Psoas muscle (tissue), 8 donors: ENCODE measurements around the gene WDHD1. TPM values are rescaled to one million over a fixed set of nuclear protein-coding genes. Genes with fewer than 3 reads are reported as not detected.
A peak's percentile ranks its signal among the peaks of the same experiment; 100 is the strongest.

Experiments used
- ATAC-seq, 4 donors: fragments of 200-7000 bp; cut with Tn5 transposase; one replicate each; pipeline ENCODE4 v1.9.1; 2020; ENCODE audit warnings: moderate library complexity in 3 of 4, mild to moderate bottlenecking in 2 of 4
- DNase-seq, 2 donors: peaks; one replicate each; pipeline ENCODE4 v3.0.0-alpha.2; 2020
- H3K27ac ChIP-seq: fragments of 200-600 bp; one replicate; pipeline ENCODE4 v1.8.0; 2022
- H3K27me3 ChIP-seq, 3 donors: fragments of 200-600 bp in 1 of 3; one replicate each; pipeline versions ENCODE4 v1.6.1 to v1.8.0; 2013 to 2022; ENCODE audit warnings: low read length in 2 of 3, mild to moderate bottlenecking in 2 of 3, moderate library complexity in 1 of 3; ENCODE audit not compliant: insufficient read depth in 3 of 3
- H3K36me3 ChIP-seq, 2 donors: fragments of 200-600 bp in 1 of 2; one replicate each; pipeline versions ENCODE4 v1.6.1 to v1.8.0; 2013 to 2022; ENCODE audit warnings: low read depth in 1 of 2, mild to moderate bottlenecking in 1 of 2, moderate library complexity in 1 of 2; ENCODE audit not compliant: insufficient read depth in 1 of 2
- H3K4me1 ChIP-seq: fragments of 200-600 bp; one replicate; pipeline ENCODE4 v1.8.0; 2022
- H3K4me3 ChIP-seq: fragments of 200-600 bp; one replicate; pipeline ENCODE4 v1.8.0; 2022; ENCODE audit warnings: mild to moderate bottlenecking
- H3K9me3 ChIP-seq: fragments of 200-600 bp; one replicate; pipeline ENCODE4 v1.8.0; 2022
- CTCF ChIP-seq: fragments of 200-600 bp; IDR thresholded peaks from one replicate; pipeline ENCODE4 v1.8.0; 2022; ENCODE audit warnings: antibody characterized with exemption
- WGBS, 3 donors: extraction: QIAGEN DNeasy Blood & Tissue Kit; methylation state at CpG; one replicate each; pipeline versions ENCODE4 v1.1.6 to v1.1.7; 2013; 5-methylcytosine and 5-hydroxymethylcytosine counted together
- intact Hi-C, 2 donors: fragments of 100-400 bp; cut with DNase I; formaldehyde crosslinking; loops; one replicate each; pipeline versions ENCODE4 v1.11.0 to v1.14.2; 2022
- polyA plus RNA-seq, 3 donors: library from polyadenylated mRNA; stranded (reverse); fragments of 200-250 nt; gene quantifications; one replicate each; pipeline ENCODE4 v1.2.3, GENCODE V29; 2013
- total RNA-seq, 4 donors: library from RNA; stranded (reverse); fragmentation: NEBNext Ultra II Directional in 2 of 4; extraction: Animal tissue kit (Norgen Biotek cat#: 25700) in 2 of 4; gene quantifications; one replicate each; pipeline versions ENCODE4 v1.2.1 to v1.2.4, GENCODE V29; 2021 to 2023
- donor health status: healthy with polysubstance abuse.
- donor health status: DM: no; HTN: no; CAD: no; lungs with moderate emphysema.
- donor health status: Bipolar disorder and iron deficiency.
- donor health status: healthy.
- donor health status: DM: yes; HTN: yes; CAD: no.
- donor health status: DM: no; HTN: no; CAD: no.
- donor health status: DM: no; HTN: no; CAD: no.
- donor health status: DM: yes; HTN: yes; CAD: no.

WDHD1 gene
- total and polyA plus RNA-seq, 7 donors = 0.55 to 2.0 (median 0.95) TPM

GRCh38 chr14:54893151-54893760 lies 133.6 kb downstream of the WDHD1 start:
- no peaks in the 10 kb centered on the region for H3K4me1 ChIP-seq
- intact Hi-C loops = no loop called here
- no peaks in the 10 kb centered on the region for H3K36me3 ChIP-seq
- peak; percentile 59 for TF ChIP-seq CTCF
- no peak overlapping the region for H3K27ac ChIP-seq
- no peaks in the 10 kb centered on the region for H3K9me3 ChIP-seq
- 70 to 74% (median 71%) methylated on average over 3 of the region's 3 CpGs for WGBS, 3 donors
- no peak overlapping the region for H3K4me3 ChIP-seq
- no peak for DNase-seq
- peak in 3 of 4 donors; percentile 63 to 76 (median 69) for ATAC-seq
- no peaks in the 10 kb centered on the region for H3K27me3 ChIP-seq

GRCh38 chr14:54891471-54892245 lies 135.2 kb downstream of the WDHD1 start:
- Histone ChIP-seq H3K4me1 (no peaks in the 10 kb centered on the region), H3K27ac (no peak overlapping the region), H3K4me3 (no peak overlapping the region), H3K27me3 (no peaks in the 10 kb centered on the region), H3K36me3 (no peaks in the 10 kb centered on the region), H3K9me3 (no peaks in the 10 kb centered on the region)
- intact Hi-C loops = no loop called here
- WGBS, 3 donors = 88 to 91% (median 89%) methylated on average over 10 of the region's 10 CpGs
- no peak for TF ChIP-seq CTCF
- no peak for ATAC-seq
- no peak for DNase-seq

GRCh38 chr14:54890788-54891187 lies 136.1 kb downstream of the WDHD1 start:
- no peaks in the 10 kb centered on the region for H3K36me3 ChIP-seq
- ATAC-seq (no peak), DNase-seq (no peak)
- WGBS, 3 donors = 95 to 97% (median 96%) methylated on average over 1 of the region's 1 CpG
- no peaks in the 10 kb centered on the region for H3K4me1 ChIP-seq
- no peaks in the 10 kb centered on the region for H3K27me3 ChIP-seq
- no peaks in the 10 kb centered on the region for H3K9me3 ChIP-seq
- H3K27ac ChIP-seq = no peak overlapping the region
- intact Hi-C loops = no loop called here
- TF ChIP-seq CTCF = no peak
- H3K4me3 ChIP-seq = no peak overlapping the region

- Histone ChIP-seq H3K27me3 (no peaks in the 10 kb centered on the region), H3K27ac (no peak overlapping the region), H3K4me3 (no peak overlapping the region), H3K36me3 (no peaks in the 10 kb centered on the region), H3K4me1 (no peaks in the 10 kb centered on the region), H3K9me3 (no peaks in the 10 kb centered on the region)
- TF ChIP-seq CTCF = no peak
- intact Hi-C loops = no loop called here
- no peak for ATAC-seq
- DNase-seq = no peak
- 90 to 94% (median 90%) methylated on average over 8 of the region's 8 CpGs for WGBS, 3 donors
Observed at GRCh38 chr14:54889919-54890318, 137.0 kb downstream of the WDHD1 start.

Other genes starting within 250 kb of the WDHD1 start
- gene GCH1, start 124.3 kb downstream of the WDHD1 start, total RNA-seq = 1 to 10 TPM in 3 of 4 donors, under 1 TPM in 1; 0.65 to 1.4 (median 1.2) TPM
- 1 to 10 TPM in 2 of 3 donors, under 1 TPM in 1; 0.91 to 1.2 (median 1.0) TPM for gene GCH1, start 124.3 kb downstream of the WDHD1 start, polyA plus RNA-seq
- 10 to 100 TPM in 3 of 4 donors, 1 to 10 TPM in 1; 9.7 to 17.0 (median 13.2) TPM for gene SOCS4, start 137 bp upstream of the WDHD1 start, total RNA-seq
- gene SOCS4, start 137 bp upstream of the WDHD1 start, polyA plus RNA-seq = 10 to 100 TPM in 1 of 3 donors, 1 to 10 TPM in 2; 4.1 to 23.7 (median 6.1) TPM
- gene MAPK1IP1L, start 24.5 kb upstream of the WDHD1 start, total RNA-seq = 10 to 100 TPM; 34.1 to 60.1 (median 56.3) TPM
- 10 to 100 TPM; 17.6 to 46.2 (median 33.5) TPM for gene MAPK1IP1L, start 24.5 kb upstream of the WDHD1 start, polyA plus RNA-seq
- 10 to 100 TPM; 27.7 to 44.7 (median 38.4) TPM for gene LGALS3, start 102.2 kb upstream of the WDHD1 start, total RNA-seq
- gene LGALS3, start 102.2 kb upstream of the WDHD1 start, polyA plus RNA-seq = 10 to 100 TPM; 45.2 to 71.4 (median 48.6) TPM
- under 1 TPM in 2 of 4 donors, not detected in 2; 0.10 to 0.29 TPM for gene DLGAP5, start 164.5 kb upstream of the WDHD1 start, total RNA-seq
- under 1 TPM in 2 of 3 donors, not detected in 1; 0.03 to 0.05 TPM for gene DLGAP5, start 164.5 kb upstream of the WDHD1 start, polyA plus RNA-seq
- 10 to 100 TPM; 22.6 to 57.4 (median 31.0) TPM for gene FBXO34, start 244.3 kb upstream of the WDHD1 start, total RNA-seq
- gene FBXO34, start 244.3 kb upstream of the WDHD1 start, polyA plus RNA-seq = 10 to 100 TPM in 2 of 3 donors, 1 to 10 TPM in 1; 6.1 to 25.8 (median 23.3) TPM